ENCODE results near the gene ATP5F1E. TPM values are rescaled to one million over a fixed set of nuclear protein-coding genes. Genes with fewer than 3 reads are reported as not detected.

ATP5F1E gene
- total RNA-seq: 10 to 100 TPM; 64.2 to 79.2 TPM
- long read RNA-seq, transcript ATP5F1E-201 (3 exons, 3,665 nt): major isoform, 154 of 156 reads
- long read RNA-seq, partial matches to known transcripts: 1 of 156 reads
- long read RNA-seq, other reads (novel, unspliced or antisense): 0 of 156 reads

- ATAC-seq (peak; percentile 95), DNase-seq (peak; percentile 96 to 98)
- intact Hi-C loops (cut with DNase I, micrococcal nuclease): no loop called here
These were observed at the start of gene ATP5F1E for GRCh38 chr20:59032023-59032712. TSS of gene ATP5F1E (minus strand) at chr20:59032335. CDS start at chr20:59032251, 84 bp downstream.

GRCh38 chr20:59081036-59081435 lies 48.9 kb upstream of the ATP5F1E start:
- intact Hi-C loops (cut with DNase I, micrococcal nuclease): loop anchor here (10.0 kb wide), 2 partner anchors 144 to 324 kb away; no protein-coding TSS in a partner anchor
- DNase-seq (no peak), ATAC-seq (no peak)

- no peak for ATAC-seq
- DNase-seq: no peak
- intact Hi-C loops (cut with DNase I, micrococcal nuclease): no loop called here
These were observed 46.1 kb upstream of the ATP5F1E start for GRCh38 chr20:59078231-59078630.

DNA sequence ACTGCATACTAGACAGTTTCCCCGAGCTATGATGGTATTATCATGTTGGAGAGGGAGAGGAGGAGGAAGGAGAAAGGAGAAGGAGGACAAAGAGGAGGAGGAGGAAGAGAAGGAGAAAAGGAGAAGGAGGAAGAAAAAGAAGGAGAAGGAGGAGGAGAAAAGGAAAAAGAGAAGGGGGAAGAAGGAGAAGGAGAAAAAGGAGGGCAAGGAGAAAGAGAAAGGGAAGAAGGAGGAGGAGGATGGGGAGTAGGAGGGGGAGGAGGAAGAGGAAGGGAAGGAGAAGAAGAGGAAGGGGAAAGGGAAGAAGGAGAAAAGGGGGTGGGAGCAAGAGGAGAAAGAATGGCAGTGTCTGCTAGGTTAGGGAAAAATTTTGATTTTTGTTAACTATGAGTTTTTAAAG lies 45.6 kb upstream of the ATP5F1E start:
- no peak for ATAC-seq
- no peak for DNase-seq
- intact Hi-C loops (cut with DNase I, micrococcal nuclease): no loop called here

DNA sequence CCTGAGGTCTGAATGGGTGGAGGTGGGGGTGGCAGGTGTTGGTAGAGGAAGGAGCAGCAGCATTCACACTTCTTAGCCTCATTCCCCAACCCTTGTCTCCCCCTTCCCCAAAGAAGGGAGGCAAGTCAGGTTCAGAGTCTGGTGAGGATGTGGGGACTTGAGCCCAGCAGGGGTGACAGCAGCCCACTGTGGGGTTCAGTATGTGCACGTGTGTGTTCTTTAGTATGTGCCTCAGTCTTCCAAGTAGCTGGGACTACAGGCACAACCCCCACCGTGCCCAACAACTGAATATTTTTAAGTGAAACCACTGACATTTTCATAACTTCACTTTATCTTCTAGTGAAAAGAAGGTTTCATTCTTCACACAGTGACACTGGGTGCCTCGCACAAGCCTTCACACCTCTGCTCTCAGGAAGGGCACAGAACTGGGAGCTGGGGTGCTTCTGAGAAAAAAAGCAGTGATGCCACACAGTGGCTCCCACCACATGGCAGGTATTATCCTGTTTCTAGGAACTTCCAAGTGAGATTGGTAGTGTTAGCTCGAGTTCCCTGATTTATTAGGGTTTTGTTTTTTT lies 43.9 kb upstream of the ATP5F1E start:
- intact Hi-C loops (cut with DNase I, micrococcal nuclease): no loop called here
- no peak for ATAC-seq

GRCh38 chr20:59074456-59074855 lies 42.3 kb upstream of the ATP5F1E start:
- intact Hi-C loops (cut with DNase I, micrococcal nuclease): no loop called here

More for the DNA sequence above, 43.9 kb upstream of the ATP5F1E start:
- DNase-seq: no peak

DNA sequence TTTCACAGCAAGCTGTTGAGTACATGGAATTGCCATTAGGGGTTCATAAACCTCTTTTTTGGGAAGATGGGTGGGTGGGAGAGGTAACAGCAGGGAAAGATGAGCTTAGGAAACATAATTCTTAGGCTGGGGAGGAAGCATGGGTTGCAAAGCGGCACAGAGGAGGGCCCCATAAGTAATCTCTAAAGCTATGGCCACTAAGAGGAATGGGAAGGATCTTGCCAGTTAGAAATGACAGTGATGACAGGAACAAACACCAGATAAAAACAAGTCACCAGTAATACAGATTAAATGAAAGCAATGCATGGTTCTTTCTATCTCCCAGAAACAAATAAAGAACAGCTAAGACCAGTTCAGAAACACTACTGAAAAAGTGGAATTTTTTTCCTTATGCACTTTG lies 41.4 kb upstream of the ATP5F1E start:
- no peak for DNase-seq
- ATAC-seq: no peak
- intact Hi-C loops (cut with DNase I, micrococcal nuclease): no loop called here

More at GRCh38 chr20:59074456-59074855, 42.3 kb upstream of the ATP5F1E start:
- no peak for DNase-seq
- ATAC-seq: no peak

- no peak for ATAC-seq
- DNase-seq: no peak
- intact Hi-C loops (cut with DNase I, micrococcal nuclease): no loop called here
These were observed 39.1 kb upstream of the ATP5F1E start for GRCh38 chr20:59071216-59071615.

DNA sequence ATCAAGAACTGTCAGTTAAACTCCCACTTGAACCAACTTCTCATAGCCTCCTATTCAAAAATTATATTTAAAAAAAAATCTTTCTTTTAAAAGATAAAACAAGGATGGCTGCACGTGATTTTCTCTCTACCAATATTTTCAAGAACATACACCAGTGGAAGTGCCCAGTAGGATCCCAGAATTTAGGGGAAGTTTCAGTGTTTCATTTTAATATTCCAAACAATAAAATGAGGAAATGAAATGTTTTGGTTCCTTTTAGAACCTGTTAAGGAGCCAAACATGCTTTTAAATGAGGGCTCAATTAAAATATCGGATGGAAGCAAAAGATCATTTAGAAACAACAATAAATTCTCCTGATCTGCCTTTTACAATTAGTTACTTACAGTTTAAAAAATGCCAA lies 36.9 kb upstream of the ATP5F1E start:
- DNase-seq: no peak
- no peak for ATAC-seq
- intact Hi-C loops (cut with DNase I, micrococcal nuclease): no loop called here

DNA sequence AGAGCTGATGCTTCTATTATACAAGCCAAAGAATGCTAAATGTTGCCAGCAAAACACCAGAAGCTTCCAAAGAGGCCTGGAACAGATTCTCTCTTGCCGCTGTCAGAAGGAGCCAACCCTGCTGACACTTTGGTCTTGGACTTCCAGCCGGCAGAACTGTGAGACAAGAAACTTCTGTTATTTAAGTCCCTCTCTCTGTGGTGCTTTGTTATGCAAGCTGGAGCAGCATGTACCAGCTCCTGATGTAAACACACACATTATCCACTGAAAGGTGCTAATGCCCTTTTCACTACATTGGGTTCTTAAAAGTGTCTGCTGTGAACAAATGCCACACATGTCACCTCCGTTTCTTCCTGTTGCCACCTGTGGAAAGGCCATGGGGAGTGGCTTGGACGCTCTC lies 36.4 kb upstream of the ATP5F1E start:
- ATAC-seq (no peak), DNase-seq (no peak)
- intact Hi-C loops (cut with DNase I, micrococcal nuclease): no loop called here

DNA sequence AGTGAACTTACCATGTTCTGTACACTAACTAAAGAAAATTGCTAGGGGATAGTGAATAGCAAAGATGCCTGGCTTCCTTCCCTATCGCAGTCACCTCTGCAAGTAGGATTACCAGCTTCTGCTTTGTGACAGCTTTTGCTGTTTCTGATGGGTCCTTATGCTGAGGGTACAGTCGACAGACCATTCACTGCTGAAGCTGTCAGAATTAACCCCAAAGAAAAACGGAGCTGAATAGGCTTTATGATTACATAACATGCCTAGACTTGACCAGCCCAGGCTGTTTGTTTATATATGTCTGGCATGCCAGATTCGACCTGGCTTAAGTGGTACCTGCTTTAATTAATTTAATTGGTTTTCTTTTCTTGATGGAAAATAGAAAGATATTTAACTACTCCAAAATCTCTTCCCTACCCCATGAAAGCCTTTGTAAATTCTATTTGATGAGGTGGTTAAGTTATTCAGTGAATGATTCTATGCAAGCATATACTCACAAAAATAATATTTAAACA lies 32.1 kb upstream of the ATP5F1E start:
- no peak for DNase-seq
- intact Hi-C loops (cut with DNase I, micrococcal nuclease): no loop called here
- no peak for ATAC-seq

DNA sequence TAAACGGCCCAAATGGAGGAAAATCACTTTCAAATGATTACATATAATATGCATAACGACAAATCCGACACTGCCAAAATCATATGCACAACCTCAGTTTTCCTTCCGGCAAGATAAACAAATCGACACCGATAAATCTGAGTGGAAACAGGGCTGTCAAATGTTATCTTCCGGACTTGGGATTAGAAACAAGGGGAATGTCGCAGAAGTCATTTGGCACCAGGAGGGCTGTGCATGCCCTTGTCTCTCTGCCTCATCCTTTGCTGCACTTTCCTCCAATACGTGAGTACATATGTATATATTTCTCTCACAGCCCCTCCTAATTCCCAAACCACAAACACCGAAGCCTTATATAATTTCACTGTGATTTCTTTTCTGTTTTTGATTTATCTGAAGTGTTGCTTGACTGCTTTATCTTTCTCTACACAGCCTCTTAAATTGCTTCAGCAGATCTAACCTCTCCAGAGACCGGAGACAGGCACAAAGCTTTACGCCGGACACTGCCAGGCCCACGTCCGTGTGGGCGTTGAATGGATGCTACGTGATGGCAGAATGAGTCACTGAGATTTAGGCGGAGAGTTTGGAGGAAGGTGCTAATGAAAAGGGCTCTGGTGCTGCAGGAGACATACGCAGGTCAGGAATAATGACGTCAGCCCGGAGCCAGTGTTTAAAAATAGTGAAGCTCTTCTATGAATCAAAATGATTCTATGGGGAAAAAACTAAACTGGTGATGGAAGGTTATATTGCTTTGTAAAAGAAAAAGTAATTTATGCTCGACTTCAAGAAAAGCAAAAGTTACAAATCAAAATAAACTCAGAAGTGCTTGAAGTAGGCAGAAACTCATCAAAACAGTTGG lies 31.5 kb upstream of the ATP5F1E start:
- ATAC-seq (no peak), DNase-seq (peak in 1 of 2 donors; percentile 31)
- intact Hi-C loops (cut with DNase I, micrococcal nuclease): no loop called here

DNA sequence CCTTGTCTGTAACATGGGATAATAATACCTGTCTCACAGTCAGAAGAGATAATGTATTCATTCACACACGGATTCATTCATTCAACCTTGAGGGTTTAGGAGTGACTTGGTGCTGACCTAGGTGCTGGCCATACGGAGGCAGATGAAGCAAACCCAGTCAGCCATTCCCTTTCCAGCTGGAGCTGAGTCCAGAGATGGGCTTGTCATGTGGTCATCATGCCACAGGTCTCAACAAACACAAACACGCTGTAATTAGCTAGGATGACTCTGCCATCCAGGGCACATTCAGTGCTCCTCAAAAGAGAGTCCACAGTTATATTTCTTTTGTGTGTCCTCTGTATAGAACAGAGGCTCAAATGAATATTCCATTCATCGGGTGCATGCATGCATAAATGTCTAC lies 29.9 kb upstream of the ATP5F1E start:
- DNase-seq: no peak
- ATAC-seq: no peak
- intact Hi-C loops (cut with DNase I, micrococcal nuclease): no loop called here

GRCh38 chr20:59055302-59055701 lies 23.2 kb upstream of the ATP5F1E start:
- DNase-seq (no peak), ATAC-seq (no peak)
- intact Hi-C loops (cut with DNase I, micrococcal nuclease): no loop called here

DNA sequence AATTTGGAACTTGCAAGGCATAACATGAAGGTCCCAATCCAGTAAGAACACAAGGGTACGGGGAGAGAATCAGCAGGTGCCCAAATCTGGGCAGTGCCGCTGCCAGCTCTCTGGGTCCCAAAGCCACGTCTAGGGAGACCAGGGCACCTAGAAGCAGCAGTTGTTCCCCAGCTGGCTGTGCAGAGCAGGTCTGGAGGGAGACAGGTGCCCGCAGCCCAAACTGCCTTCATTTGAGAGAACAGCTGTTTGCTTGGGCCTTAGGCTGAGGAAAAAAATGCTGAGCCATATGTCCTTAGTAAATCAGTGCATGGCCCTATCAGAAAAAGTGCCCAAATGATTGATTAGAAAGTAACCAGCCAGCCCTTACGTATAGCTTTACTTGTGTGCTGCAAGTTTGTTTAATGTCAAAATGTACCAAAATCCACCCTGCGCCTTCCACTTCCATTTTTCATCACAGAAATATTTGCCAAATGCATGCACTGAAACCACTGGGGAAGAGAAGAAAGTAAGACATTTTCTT lies 19.6 kb upstream of the ATP5F1E start:
- DNase-seq (no peak), ATAC-seq (no peak)
- intact Hi-C loops (cut with DNase I, micrococcal nuclease): no loop called here

- intact Hi-C loops (cut with DNase I, micrococcal nuclease): no loop called here
- ATAC-seq: no peak
- DNase-seq: no peak
These were observed 18.3 kb upstream of the ATP5F1E start for GRCh38 chr20:59050437-59050836.

DNA sequence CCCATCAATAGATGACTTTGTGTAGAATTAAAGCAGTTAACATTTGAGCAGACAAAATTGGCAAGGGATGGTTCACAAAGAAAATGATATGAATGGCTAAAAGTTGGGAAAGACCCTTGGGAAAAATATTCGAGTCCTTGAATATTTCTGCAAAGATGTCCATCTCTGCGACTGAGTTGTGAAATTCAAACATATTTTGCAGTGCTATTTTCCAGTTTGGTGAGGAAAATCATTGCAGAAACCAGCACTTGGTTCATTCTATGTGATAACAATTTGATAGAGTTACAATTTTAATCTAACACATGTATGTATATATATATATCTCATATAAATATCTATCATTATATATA lies 16.5 kb upstream of the ATP5F1E start:
- DNase-seq: no peak
- intact Hi-C loops (cut with DNase I, micrococcal nuclease): no loop called here
- no peak for ATAC-seq

DNA sequence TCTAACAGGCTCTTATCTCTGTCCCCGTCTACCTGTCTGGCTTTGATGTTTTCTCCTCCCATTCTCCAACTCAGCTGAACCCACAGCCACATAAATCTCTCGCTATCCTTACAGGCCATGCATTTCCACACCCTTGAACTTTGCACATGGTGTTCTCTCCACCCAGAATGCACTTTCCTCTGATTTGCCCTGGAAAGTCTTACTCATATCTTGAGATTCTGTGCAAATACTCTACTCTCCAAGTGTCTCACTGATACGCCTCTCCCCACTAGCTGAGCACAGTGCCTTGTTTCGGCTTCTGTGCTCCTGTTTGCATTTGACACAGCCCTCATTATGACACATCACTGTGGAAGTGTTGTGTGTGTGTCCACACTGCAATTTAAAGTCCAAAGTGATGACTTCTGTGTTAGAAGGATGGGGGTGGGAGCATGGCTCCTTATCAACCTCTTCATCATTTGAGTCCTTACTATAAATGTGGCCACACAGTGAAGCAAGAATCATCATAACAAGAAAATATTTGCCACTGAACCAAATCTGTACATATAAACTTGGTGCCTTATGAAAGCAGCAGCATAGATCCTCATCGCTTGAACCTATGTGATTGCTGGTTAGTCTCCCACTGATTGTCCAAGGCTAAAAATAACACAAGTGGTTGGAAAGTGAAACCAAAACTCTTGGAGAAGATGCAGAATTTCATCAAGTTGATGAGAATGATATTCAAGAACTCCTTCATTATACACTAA lies 16.0 kb upstream of the ATP5F1E start:
- ATAC-seq (peak; percentile 89), DNase-seq (peak in 1 of 2 donors; percentile 57)
- intact Hi-C loops (cut with DNase I, micrococcal nuclease): no loop called here

DNA sequence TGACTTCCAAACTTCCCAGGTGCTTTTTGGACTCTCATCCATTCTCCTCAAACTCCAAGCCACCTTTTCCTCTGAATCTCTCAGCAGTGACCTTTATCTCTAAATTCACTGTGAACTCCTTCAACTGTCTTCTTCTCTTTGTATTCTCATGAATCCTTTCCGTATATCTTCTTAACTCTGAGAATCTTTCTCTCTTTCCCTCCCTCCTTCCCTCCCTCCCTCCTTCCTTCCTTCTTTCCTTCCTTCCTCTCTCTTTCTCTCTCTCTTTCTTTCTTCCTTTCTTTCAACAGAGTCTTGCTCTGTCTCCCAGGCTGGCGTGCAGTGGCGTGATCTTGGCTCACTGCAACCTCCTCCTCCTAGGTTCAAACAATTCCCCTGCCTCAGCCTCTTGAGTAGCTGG lies 14.7 kb upstream of the ATP5F1E start:
- ATAC-seq: no peak
- no peak for DNase-seq
- intact Hi-C loops (cut with DNase I, micrococcal nuclease): no loop called here

All from left colon (tissue), 2 donors.